Activated CD4-positive, alpha-beta T cell treated with anti-CD3 and anti-CD28 coated beads for 36 hours (primary cell): ENCODE data around the gene MRPL50. TPM values are rescaled to one million over a fixed set of nuclear protein-coding genes. Genes with fewer than 3 reads are reported as not detected.

Experiments used
- ATAC-seq: fragments of 200-7000 bp; cut with Tn5 transposase; one replicate; pipeline ENCODE4 v1.10.0; 2021; ENCODE audit warnings: mild to moderate bottlenecking, moderate library complexity
- CTCF ChIA-PET: fragments of 350-600 bp; sonication (Branson Sonifier 250); formaldehyde crosslinking; loops from one replicate; lab custom pipeline; 2021; ENCODE audit warnings: antibody characterized with exemption; lab: Charles Lee
- POLR2A ChIA-PET: fragments of 350-600 bp; sonication (Branson Sonifier 250); formaldehyde crosslinking; loops from one replicate; lab custom pipeline; 2021; ENCODE audit warnings: antibody characterized with exemption, inconsistent platforms; lab: Charles Lee
- DNase-seq: peaks from one replicate; pipeline ENCODE4 v3.0.0-alpha.2; 2020
- H3K27ac Mint-ChIP-seq: one replicate; pipeline ENCODE4 v1.8.0; 2021; ENCODE audit warnings: mixed read lengths
- H3K27me3 Mint-ChIP-seq: one replicate; pipeline ENCODE4 v1.8.0; 2021; ENCODE audit warnings: mixed read lengths
- H3K36me3 Mint-ChIP-seq: one replicate; pipeline ENCODE4 v1.8.0; 2021; ENCODE audit warnings: low read depth, mixed read lengths
- H3K4me1 Mint-ChIP-seq: one replicate; pipeline ENCODE4 v1.8.0; 2021; ENCODE audit warnings: mixed read lengths
- H3K4me3 Mint-ChIP-seq: one replicate; pipeline ENCODE4 v1.8.0; 2021; ENCODE audit warnings: mild to moderate bottlenecking, moderate library complexity, mixed read lengths
- H3K9me3 Mint-ChIP-seq: one replicate; pipeline ENCODE4 v1.8.0; 2021; ENCODE audit warnings: low read depth, mixed read lengths
- intact Hi-C, 2 experiments: fragments of 100-400 bp; cut with DNase I in 1 of 2; cut with micrococcal nuclease in 1 of 2; formaldehyde crosslinking; loops; one replicate each; pipeline versions ENCODE4 v1.14.2 to v1.15.1; 2022 to 2024; cut with DNase I, micrococcal nuclease
- total RNA-seq, 2 experiments: library from RNA; stranded (reverse); gene quantifications; one replicate each; pipeline ENCODE4 v1.2.3, GENCODE V29; 2021

MRPL50 gene
- total RNA-seq, 2 experiments from 2014 or later: 15.5 to 17.0 TPM

DNA sequence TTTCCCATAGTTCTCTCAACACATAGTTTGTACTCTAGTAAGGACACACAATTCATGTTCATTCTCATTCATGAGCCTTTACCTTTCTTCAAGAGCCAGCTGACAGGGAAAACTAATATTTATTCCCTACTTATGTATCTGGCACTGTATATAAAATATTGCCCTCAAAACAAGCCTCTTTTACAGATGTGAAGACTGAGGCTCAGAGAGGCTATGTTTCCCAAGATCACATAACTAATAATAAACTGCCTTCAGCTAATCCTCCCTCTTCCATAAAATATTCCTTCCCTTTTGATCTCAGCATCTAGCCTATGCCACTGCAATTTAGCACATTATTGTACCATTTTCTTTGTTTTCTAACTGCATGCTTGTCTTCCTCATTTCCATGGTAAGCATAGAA is 19.0 kb upstream of the MRPL50 start:
- ATAC-seq: no peak
- no peak for DNase-seq
- peaks cover 54% of the 10 kb centered on the region for H3K9me3 Mint-ChIP-seq
- no peaks in the 10 kb centered on the region for H3K27me3 Mint-ChIP-seq
- no peaks in the 10 kb centered on the region for H3K4me1 Mint-ChIP-seq
- CTCF ChIA-PET: no interaction called here
- intact Hi-C loops: no loop called here
- no peak overlapping the region for H3K4me3 Mint-ChIP-seq
- peaks cover 28% of the 10 kb centered on the region for H3K36me3 Mint-ChIP-seq
- POLR2A ChIA-PET: no interaction called here
- no peak overlapping the region for H3K27ac Mint-ChIP-seq

DNA sequence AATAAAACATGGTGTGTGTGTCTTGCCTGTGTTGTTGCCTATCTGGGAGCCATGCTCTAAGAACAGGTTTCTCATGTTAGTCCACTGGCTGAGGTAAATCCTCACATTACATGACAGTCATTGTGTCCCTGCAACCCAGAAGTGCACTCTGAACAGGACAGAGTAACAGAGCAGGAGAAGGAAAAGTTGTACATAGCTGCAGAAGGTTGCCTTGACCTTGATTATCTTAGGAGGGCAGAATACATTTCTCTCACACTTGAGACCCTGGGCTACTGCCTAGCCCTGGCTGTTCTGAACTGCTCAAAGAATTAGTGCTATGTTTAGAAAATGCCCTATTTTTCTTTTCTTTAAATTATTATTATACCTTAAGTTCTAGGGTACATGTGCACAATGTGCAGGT is 17.2 kb upstream of the MRPL50 start:
- Mint-ChIP-seq H3K4me1 (no peaks in the 10 kb centered on the region), H3K4me3 (no peak overlapping the region), H3K9me3 (peaks cover 61% of the 10 kb centered on the region), H3K36me3 (peaks cover 38% of the 10 kb centered on the region), H3K27ac (no peak overlapping the region), H3K27me3 (no peaks in the 10 kb centered on the region)
- DNase-seq (no peak), ATAC-seq (no peak)
- intact Hi-C loops: no loop called here
- ChIA-PET CTCF (no interaction called here), POLR2A (no interaction called here)

DNA sequence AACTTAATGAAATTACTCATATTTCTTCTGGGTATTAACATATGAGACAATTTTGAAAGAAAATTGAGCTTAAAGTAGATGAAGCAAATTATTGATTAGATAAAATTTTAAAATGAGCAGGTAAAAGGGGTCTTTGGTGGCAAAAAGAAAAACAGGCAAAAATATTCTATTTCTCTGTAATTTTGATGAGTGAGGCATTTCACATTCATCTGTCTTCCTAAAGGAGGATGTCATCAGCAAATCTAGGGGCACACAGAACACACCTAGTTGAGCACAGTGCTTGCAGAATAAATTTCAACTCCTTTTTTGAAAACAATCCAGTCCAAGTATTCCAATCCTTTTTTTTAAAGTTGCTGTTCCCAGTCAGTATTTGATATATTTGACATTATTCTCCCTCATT is 16.4 kb upstream of the MRPL50 start:
- H3K27me3 Mint-ChIP-seq: no peaks in the 10 kb centered on the region
- H3K4me3 Mint-ChIP-seq: no peak overlapping the region
- no peak for ATAC-seq
- H3K36me3 Mint-ChIP-seq: peaks cover 42% of the 10 kb centered on the region
- CTCF ChIA-PET: no interaction called here
- H3K4me1 Mint-ChIP-seq: no peaks in the 10 kb centered on the region
- POLR2A ChIA-PET: no interaction called here
- intact Hi-C loops: no loop called here
- H3K27ac Mint-ChIP-seq: no peak overlapping the region
- no peak for DNase-seq
- peaks cover 67% of the 10 kb centered on the region for H3K9me3 Mint-ChIP-seq

DNA sequence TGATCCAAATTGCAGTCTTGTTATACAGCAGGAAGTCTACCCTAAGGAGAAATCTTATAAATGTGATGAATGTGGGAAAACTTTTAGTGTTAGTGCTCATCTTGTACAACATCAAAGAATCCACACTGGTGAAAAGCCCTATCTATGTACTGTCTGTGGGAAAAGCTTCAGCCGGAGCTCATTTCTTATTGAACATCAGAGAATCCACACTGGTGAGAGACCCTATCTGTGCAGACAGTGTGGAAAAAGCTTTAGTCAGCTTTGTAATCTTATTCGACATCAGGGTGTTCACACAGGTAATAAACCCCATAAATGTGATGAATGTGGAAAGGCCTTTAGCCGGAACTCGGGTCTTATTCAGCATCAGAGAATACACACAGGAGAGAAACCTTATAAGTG is 10.7 kb upstream of the MRPL50 start:
- H3K27me3 Mint-ChIP-seq: no peaks in the 10 kb centered on the region
- H3K36me3 Mint-ChIP-seq: peaks cover 83% of the 10 kb centered on the region
- H3K9me3 Mint-ChIP-seq: peaks cover 76% of the 10 kb centered on the region
- ChIA-PET CTCF (interaction anchor here (0.7 to 1.5 kb wide), 6 partner anchors 10 to 711 kb away, joined by 3 to 4 read pairs (median 3); partner anchors contain the start of genes RNF20 and ZNF189), POLR2A (interaction anchor here (1.5 kb wide), 1 partner anchor 11 kb away, joined by 4 read pairs; the partner anchor contains the start of genes MRPL50 and ZNF189)
- ATAC-seq (no peak), DNase-seq (no peak)
- H3K4me1 Mint-ChIP-seq: no peaks in the 10 kb centered on the region
- intact Hi-C loops: no loop called here
- H3K4me3 Mint-ChIP-seq: no peak overlapping the region
- no peak overlapping the region for H3K27ac Mint-ChIP-seq

DNA sequence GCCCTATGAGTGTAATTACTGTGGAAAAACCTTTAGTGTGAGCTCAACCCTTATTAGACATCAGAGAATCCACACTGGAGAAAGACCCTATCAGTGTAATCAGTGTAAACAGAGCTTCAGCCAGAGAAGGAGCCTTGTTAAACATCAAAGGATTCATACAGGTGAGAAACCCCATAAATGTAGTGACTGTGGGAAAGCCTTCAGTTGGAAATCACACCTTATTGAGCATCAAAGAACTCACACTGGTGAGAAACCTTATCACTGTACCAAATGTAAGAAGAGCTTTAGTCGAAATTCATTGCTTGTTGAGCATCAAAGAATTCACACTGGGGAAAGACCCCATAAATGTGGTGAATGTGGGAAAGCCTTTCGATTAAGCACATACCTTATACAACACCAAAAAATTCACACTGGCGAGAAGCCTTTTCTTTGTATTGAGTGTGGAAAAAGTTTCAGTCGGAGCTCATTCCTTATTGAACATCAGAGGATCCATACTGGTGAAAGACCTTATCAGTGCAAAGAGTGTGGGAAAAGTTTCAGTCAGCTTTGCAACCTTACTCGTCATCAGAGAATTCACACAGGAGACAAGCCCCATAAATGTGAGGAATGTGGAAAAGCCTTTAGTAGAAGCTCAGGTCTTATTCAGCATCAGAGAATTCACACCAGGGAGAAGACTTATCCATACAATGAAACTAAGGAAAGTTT is 10.1 kb upstream of the MRPL50 start:
- DNase-seq (no peak), ATAC-seq (no peak)
- ChIA-PET POLR2A (interaction anchor here (1.5 kb wide), 1 partner anchor 10 kb away, joined by 4 read pairs; the partner anchor contains the start of genes MRPL50 and ZNF189), CTCF (interaction anchor here (0.7 to 1.5 kb wide), 6 partner anchors 10 to 712 kb away, joined by 3 to 4 read pairs (median 3); partner anchors contain the start of genes RNF20 and ZNF189)
- H3K4me1 Mint-ChIP-seq: no peaks in the 10 kb centered on the region
- no peak overlapping the region for H3K4me3 Mint-ChIP-seq
- intact Hi-C loops: no loop called here
- H3K27me3 Mint-ChIP-seq: no peaks in the 10 kb centered on the region
- peaks cover 85% of the 10 kb centered on the region for H3K36me3 Mint-ChIP-seq
- H3K27ac Mint-ChIP-seq: no peak overlapping the region
- H3K9me3 Mint-ChIP-seq: peaks cover 75% of the 10 kb centered on the region

DNA sequence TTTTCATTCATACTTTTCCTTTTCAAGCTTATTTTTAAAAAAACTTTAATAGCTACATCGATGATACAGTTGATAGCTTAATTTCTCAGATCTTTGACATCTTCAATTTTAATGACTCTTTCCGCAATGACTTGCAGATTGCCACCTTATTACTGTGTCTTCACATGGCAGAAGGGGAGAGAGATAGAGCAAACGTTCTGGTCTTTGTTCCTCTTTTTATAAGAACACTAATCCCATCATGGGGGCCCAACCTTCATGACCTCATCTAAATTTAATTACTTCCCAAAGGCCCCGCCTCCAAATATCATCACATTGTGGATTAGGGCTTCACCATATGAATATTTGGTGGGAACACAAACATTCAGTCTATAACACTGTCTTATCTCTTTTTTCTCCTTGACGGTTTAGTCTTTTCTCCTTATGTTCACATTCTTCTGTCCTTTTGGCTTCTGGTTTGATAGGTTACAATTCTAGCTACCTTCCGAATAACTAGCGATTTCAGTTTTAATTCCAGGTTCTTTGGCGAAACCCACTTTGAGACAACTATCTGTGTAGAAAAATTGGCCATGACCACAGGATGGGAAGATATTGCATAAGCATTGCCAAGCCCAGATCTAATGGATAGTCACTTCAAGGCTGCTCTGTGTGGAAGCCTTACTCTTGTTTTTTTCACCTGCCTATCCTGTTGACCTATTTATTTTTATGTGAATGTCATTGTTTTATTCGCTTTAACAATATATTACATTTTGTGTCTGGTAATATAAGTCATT is 5.3 kb upstream of the MRPL50 start:
- ATAC-seq: no peak
- Mint-ChIP-seq H3K27me3 (no peaks in the 10 kb centered on the region), H3K27ac (no peak overlapping the region), H3K36me3 (peaks cover 91% of the 10 kb centered on the region), H3K4me1 (peaks cover 34% of the 10 kb centered on the region), H3K4me3 (no peak overlapping the region), H3K9me3 (peaks cover 42% of the 10 kb centered on the region)
- POLR2A ChIA-PET: interaction anchor here (0.8 kb wide), 1 partner anchor 9 kb away, joined by 3 read pairs; no protein-coding TSS in a partner anchor
- CTCF ChIA-PET: interaction anchor here (0.6 kb wide), 1 partner anchor 1120 kb away, joined by 3 read pairs; no protein-coding TSS in a partner anchor
- DNase-seq: no peak
- intact Hi-C loops: loop anchor here in 1 of 2 experiments (5.0 kb wide), 1 partner anchor 1581 kb away; the partner anchor contains the start of gene NR4A3

DNA sequence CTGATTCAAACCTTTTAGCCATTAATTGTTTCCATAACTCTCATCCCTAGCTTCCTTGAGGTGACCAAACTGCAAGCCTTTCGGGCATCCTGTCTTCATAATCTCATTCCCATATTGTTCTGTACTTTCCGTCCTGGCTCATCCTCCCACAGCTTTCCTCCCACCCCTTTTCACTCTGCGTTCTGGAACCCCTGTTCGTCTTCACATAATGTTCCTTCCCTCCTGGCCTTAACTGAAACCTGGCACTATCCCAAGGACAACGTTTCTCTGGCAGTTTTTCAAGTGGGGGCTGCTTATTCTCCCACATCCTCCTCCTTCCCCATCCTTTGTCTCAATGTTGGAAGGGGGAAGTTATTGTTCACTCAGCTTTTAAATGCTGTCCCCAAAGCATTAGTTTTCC is 1.7 kb upstream of the MRPL50 start:
- DNase-seq (no peak), ATAC-seq (no peak)
- Mint-ChIP-seq H3K4me1 (peaks cover 56% of the 10 kb centered on the region), H3K4me3 (peak overlapping the region; percentile 94), H3K27me3 (no peaks in the 10 kb centered on the region), H3K27ac (peak overlapping the region; percentile 100), H3K9me3 (peaks cover 16% of the 10 kb centered on the region), H3K36me3 (peaks cover 83% of the 10 kb centered on the region)
- intact Hi-C loops: loop anchor here in 1 of 2 experiments (5.0 kb wide), 1 partner anchor 1578 kb away; the partner anchor contains the start of gene NR4A3
- ChIA-PET POLR2A (no interaction called here), CTCF (interaction anchor here (1.0 kb wide), 1 partner anchor 10 kb away, joined by 3 read pairs; no protein-coding TSS in a partner anchor)

DNA sequence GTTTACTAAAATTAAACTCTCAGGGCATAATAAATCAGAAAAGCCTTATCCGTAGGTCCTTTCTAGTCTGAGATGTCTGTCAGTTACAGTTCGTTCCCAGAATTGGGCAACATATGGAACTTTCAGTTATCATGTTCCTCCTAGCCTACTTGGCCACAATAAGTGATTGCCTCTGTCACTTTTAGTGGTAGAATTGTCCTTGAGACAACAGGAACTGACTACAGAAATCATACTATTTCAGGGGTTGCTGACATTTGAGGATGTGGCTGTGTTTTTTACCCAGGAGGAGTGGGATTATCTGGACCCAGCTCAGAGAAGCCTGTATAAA is 1.2 kb upstream of the MRPL50 start:
- no peak for DNase-seq
- Mint-ChIP-seq H3K36me3 (peaks cover 83% of the 10 kb centered on the region), H3K9me3 (peaks cover 14% of the 10 kb centered on the region), H3K4me1 (peaks cover 62% of the 10 kb centered on the region), H3K27ac (peak overlapping the region; percentile 100), H3K4me3 (peak overlapping the region; percentile 94), H3K27me3 (no peaks in the 10 kb centered on the region)
- CTCF ChIA-PET: interaction anchor here (1.0 kb wide), 1 partner anchor 10 kb away, joined by 3 read pairs; no protein-coding TSS in a partner anchor
- POLR2A ChIA-PET: interaction anchor here (1.5 kb wide), 1 partner anchor 134 kb away, joined by 9 read pairs; the partner anchor contains the start of gene RNF20
- no peak for ATAC-seq
- intact Hi-C loops: loop anchor here (5.0 to 10.0 kb wide), 5 partner anchors 925 to 1492 kb away; partner anchors contain the start of genes ERP44 (in 1 of the 2), INVS (in 1 of the 2), STX17 (in 1 of the 2) and TEX10 (in 1 of the 2)

DNA sequence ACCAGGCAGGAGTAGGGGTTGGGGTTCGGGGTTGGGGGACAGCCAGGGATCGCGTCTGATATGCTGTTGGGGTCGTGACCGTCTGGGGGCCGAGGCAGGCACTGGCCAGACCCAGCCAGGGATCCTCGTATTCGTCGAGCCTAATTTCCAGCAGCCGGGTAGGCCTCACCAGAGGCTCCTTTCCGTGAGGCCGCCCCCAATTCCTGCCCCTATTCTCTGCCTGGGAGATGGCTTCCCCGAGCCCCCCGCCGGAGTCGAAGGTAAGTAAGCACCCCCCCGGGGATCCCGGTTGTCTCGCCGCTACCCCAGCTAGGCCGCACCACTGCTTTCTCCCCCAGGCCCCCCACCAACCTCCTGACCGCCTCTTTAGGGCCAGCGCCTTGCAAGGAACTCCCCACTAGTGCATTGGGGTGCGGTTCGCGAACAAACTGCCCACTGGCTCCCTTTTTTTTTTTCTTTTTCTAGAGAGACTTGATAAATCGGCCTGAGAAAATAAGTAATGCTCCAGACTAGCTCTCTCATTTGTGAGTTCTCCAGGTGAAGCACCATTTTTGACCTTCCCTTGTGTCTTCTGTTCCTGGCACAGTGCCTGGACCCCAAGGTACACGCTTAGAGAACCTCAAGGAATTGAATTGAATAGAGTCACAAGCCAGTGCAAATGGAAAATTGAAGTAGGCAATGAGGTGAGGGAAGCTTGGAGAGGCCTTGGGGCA is 668 bp upstream of the MRPL50 start:
- Mint-ChIP-seq H3K27ac (peak overlapping the region; percentile 100), H3K9me3 (peaks cover 18% of the 10 kb centered on the region), H3K27me3 (no peaks in the 10 kb centered on the region), H3K4me3 (peak overlapping the region; percentile 94), H3K36me3 (peaks cover 83% of the 10 kb centered on the region), H3K4me1 (peaks cover 67% of the 10 kb centered on the region)
- no peak for DNase-seq
- ATAC-seq: peak; percentile 1
- POLR2A ChIA-PET: interaction anchor here (0.6 to 1.5 kb wide), 3 partner anchors 10 to 135 kb away, joined by 4 to 9 read pairs (median 4); partner anchors contain the start of gene RNF20
- CTCF ChIA-PET: interaction anchor here (0.6 to 0.9 kb wide), 5 partner anchors 7 to 134 kb away, joined by 3 to 8 read pairs (median 4); partner anchors contain the start of gene RNF20
- intact Hi-C loops: loop anchor here (1.0 to 10.0 kb wide), 7 partner anchors 134 to 1492 kb away; partner anchors contain the start of genes INVS (in 2 of the 2), RNF20 (in 2 of the 2), ERP44 (in 1 of the 2) and STX17 (in 1 of the 2)

DNA sequence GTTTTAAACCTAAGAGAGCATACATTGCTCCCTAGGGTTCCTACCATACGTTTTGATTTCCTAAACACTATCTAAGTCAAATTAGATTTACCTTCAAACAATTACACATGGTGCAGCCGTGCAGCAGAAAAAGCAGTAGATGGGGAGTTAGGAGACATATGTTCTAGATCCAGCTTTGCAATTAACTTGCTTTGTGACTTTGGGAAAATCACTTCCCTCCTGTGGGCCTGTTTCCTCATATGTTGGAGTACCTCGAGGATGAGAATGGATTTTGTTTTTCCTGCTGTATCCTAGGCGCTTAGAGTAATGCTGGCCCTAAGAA is 711 bp downstream of the MRPL50 start:
- intact Hi-C loops: loop anchor here (1.0 to 10.0 kb wide), 8 partner anchors 136 to 1490 kb away; partner anchors contain the start of genes INVS (in 2 of the 2), RNF20 (in 2 of the 2), ERP44 (in 1 of the 2) and STX17 (in 1 of the 2)
- DNase-seq (no peak), ATAC-seq (no peak)
- H3K27me3 Mint-ChIP-seq: no peaks in the 10 kb centered on the region
- peaks cover 18% of the 10 kb centered on the region for H3K9me3 Mint-ChIP-seq
- ChIA-PET CTCF (interaction anchor here (0.8 kb wide), 1 partner anchor 10 kb away, joined by 5 read pairs; no protein-coding TSS in a partner anchor), POLR2A (no interaction called here)
- H3K36me3 Mint-ChIP-seq: peaks cover 81% of the 10 kb centered on the region
- H3K4me1 Mint-ChIP-seq: peaks cover 66% of the 10 kb centered on the region
- H3K27ac Mint-ChIP-seq: peak overlapping the region; percentile 100
- H3K4me3 Mint-ChIP-seq: peak overlapping the region; percentile 94
